ENCODE data around the gene SIAH1. TPM values are rescaled to one million over a fixed set of nuclear protein-coding genes. Genes with fewer than 3 reads are reported as not detected.
"Not testable (repeated sequence)": the region's sequence is repeated elsewhere in the genome, so short reads cannot be mapped to it uniquely, and the experiment has no call there.

Gene SIAH1
- total RNA-seq, 1 donor from 2014 or later = 34.5 TPM

DNA sequence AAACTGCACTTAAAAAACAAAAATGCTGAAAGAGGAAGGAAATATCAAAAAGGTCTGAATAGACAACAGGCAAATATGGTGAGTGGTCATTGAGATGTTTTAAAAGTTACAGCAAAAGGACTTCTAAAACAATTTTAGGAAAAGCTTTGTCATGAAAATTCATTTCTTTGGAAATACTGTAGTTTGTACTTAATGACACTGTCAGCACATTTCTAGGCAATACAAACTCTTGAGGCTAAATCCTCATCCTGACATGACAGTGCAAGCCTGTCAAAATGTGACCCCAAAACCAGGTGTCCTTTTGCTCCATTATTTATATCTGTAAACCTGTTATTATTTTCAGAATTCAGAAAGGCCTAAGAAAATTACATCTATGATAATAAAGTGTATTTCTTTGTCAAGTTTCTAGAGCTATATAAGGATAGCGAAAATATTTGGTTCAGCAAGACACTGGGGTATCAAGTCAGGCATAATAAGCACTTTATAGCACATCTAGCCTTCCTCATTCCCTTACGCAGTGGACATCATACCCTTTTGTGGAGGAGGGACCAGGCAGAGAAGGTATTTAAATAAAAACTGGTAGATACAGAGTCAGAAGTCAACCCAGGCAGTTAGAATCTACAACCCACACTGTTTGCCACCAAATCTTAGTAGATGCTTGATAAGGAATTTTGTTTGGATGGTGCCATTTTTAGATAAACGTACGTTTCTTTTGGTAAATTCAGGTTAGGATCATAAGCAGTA lies 28.4 kb downstream of the SIAH1 start:
- H3K4me1 Mint-ChIP-seq (ENCODE audit: low read depth) = peaks cover 24% of the 10 kb centered on the region
- TF ChIP-seq, protein P1, sequence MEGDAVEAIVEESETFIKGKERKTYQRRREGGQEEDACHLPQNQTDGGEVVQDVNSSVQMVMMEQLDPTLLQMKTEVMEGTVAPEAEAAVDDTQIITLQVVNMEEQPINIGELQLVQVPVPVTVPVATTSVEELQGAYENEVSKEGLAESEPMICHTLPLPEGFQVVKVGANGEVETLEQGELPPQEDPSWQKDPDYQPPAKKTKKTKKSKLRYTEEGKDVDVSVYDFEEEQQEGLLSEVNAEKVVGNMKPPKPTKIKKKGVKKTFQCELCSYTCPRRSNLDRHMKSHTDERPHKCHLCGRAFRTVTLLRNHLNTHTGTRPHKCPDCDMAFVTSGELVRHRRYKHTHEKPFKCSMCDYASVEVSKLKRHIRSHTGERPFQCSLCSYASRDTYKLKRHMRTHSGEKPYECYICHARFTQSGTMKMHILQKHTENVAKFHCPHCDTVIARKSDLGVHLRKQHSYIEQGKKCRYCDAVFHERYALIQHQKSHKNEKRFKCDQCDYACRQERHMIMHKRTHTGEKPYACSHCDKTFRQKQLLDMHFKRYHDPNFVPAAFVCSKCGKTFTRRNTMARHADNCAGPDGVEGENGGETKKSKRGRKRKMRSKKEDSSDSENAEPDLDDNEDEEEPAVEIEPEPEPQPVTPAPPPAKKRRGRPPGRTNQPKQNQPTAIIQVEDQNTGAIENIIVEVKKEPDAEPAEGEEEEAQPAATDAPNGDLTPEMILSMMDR (IDR thresholded peaks at IDR 0.05) = no peak
- H3K9me3 Mint-ChIP-seq (ENCODE audit: low read depth) = peaks cover 2% of the 10 kb centered on the region
- no peaks in the 10 kb centered on the region for H3K27me3 Mint-ChIP-seq (ENCODE audit: low read depth)
- H3K27ac Mint-ChIP-seq (ENCODE audit: unreplicated experiment) = peak overlapping the region; percentile 13
- H3K36me3 Mint-ChIP-seq (ENCODE audit: low read depth) = peaks cover 18% of the 10 kb centered on the region
- no peak for DNase-seq (ENCODE audit: low spot score)
- H3K4me3 Mint-ChIP-seq (ENCODE audit: unreplicated experiment) = no peak overlapping the region

DNA sequence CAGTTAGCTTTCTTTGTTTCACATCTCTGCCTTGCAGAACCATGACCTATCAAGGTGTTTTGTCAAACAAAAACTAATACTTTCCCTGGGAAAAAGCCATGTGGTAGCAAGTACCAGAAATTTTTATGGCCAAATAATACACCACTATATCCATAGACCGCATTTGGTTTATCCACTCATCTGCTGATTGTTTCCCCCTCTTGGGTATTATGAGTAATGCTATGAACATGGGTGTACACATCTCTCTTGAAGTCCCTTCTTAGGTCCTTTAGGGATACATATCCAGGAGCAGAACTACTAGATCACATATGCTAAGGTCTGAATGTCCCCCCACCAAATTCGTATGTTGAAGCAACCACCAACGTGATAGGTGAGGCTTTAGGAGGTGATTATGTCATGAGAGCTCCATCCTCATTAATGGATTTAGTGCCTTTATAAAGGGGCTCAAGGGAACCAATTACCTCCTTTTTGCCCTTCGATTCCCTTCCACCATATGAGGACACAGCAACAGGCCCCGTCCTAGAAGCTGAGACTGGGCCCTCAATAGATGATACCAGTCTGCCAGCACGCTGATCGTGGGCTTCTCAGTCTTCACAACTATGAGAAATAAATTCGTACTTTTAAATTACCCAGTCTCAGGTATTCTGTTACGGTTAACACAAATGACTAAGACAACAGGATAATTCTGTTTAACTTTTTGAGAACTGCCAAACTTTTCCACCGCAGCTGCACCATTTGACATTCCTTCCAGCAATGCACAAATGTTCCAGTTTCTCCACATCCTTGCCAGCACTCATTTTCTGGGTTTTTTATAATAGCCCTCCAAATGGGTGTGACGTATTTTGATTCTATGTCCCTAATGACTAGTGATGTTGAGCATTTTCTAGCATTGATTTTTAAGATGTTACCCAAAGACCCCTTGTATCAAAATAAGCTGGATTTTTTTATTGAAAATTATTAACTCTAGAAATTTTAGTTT lies 30.0 kb downstream of the SIAH1 start:
- TF ChIP-seq, protein P1 (IDR thresholded peaks at IDR 0.05) = no peak
- peaks cover 20% of the 10 kb centered on the region for H3K36me3 Mint-ChIP-seq (ENCODE audit: low read depth)
- DNase-seq (ENCODE audit: low spot score) = no peak
- H3K27ac Mint-ChIP-seq (ENCODE audit: unreplicated experiment) = no peak overlapping the region
- peaks cover 2% of the 10 kb centered on the region for H3K9me3 Mint-ChIP-seq (ENCODE audit: low read depth)
- H3K27me3 Mint-ChIP-seq (ENCODE audit: low read depth) = no peaks in the 10 kb centered on the region
- peaks cover 16% of the 10 kb centered on the region for H3K4me1 Mint-ChIP-seq (ENCODE audit: low read depth)
- no peak overlapping the region for H3K4me3 Mint-ChIP-seq (ENCODE audit: unreplicated experiment)

DNA sequence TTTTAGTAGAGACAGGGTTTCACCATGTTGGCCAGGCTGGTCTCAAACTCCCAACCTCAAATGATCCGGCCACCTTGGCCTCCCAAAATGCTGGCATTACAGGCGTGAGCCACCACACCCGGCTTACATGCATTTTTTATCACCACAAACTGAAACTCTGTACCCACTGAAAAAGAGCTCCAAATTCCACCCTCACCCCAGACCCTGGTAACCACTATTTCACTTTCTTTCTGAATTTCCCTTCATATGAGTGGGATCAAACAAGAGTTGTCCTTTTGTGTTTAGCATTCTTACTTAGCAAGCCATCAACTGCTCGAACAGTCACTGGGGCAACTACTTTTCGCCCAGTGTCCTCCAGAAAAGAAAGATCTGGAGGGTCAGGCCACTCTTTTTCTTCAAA lies 30.8 kb downstream of the SIAH1 start:
- not testable (repeated sequence) for H3K27ac Mint-ChIP-seq (ENCODE audit: unreplicated experiment); H3K27me3 Mint-ChIP-seq (ENCODE audit: low read depth); H3K9me3 Mint-ChIP-seq (ENCODE audit: low read depth); DNase-seq (ENCODE audit: low spot score); H3K4me3 Mint-ChIP-seq (ENCODE audit: unreplicated experiment)
- peaks cover 17% of the 10 kb centered on the region for H3K4me1 Mint-ChIP-seq (ENCODE audit: low read depth)
- H3K36me3 Mint-ChIP-seq (ENCODE audit: low read depth) = peaks cover 23% of the 10 kb centered on the region

DNA sequence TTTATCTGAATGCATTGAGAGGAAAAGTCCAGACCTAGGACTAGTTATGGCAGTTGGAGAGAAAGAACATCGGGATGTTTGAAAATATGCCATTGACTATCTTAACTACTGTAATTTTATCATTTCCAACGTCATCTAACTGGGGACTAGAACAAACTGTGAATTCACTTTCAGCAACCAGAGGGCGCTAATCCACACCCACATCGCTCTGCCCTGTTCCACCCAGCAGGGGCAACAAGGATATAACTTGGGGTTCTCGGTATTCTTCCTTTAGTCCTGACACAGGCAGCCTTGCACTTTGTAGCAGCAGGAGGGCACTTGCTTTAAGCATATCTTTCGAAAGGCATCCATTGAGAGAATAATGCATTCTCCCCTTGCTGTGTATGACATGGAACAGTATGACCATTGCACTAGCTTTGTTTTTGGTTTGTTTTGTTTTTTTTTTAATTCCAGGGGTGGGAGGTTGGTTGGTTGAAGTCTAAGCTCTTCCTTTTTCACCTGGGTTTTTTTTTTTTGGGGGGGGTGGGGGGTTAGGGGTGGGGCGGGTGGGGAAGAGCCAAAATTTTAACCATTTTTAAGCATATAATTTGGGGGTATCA lies 31.5 kb downstream of the SIAH1 start:
- no peaks in the 10 kb centered on the region for H3K27me3 Mint-ChIP-seq (ENCODE audit: low read depth)
- H3K9me3 Mint-ChIP-seq (ENCODE audit: low read depth) = peaks cover 2% of the 10 kb centered on the region
- peak overlapping the region; percentile 64 for H3K27ac Mint-ChIP-seq (ENCODE audit: unreplicated experiment)
- H3K4me3 Mint-ChIP-seq (ENCODE audit: unreplicated experiment) = no peak overlapping the region
- H3K4me1 Mint-ChIP-seq (ENCODE audit: low read depth) = peaks cover 18% of the 10 kb centered on the region
- TF ChIP-seq, protein P1 (IDR thresholded peaks at IDR 0.05) = peak; percentile 92
- peaks cover 24% of the 10 kb centered on the region for H3K36me3 Mint-ChIP-seq (ENCODE audit: low read depth)
- DNase-seq (ENCODE audit: low spot score) = no peak

DNA sequence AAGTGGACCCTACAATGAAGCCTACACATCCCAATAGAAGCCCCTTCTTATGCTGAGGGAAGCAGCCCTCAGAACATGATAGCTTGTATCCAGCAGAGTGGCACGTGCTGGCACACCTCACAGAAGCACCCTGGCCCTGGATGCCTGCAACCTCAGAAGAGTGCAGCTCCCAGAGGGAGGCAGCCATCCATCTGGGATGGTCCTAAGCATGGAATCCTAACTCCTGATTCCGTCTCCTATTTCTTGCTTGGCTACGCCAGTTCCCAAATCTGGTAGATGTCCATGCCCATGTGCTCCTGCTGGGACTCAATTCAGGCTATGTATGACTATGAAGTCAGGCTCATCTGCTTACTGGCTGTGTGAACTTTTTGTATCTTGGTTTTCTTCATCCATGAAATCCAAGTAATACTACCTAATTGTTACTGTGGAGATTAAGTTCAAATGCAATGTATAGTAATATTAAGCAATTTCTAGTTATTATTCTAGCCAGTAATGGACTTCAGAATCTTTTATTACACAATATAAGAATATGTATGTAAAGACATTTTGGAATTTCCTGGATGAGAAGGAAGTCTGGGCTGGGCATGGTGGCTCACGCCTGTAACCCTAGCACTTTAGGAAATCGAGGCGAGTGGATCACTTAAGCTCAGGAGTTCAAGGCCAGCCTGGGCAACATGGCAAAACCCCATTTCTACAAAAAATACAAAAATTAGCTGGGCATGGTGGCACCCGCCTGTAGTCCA lies 32.4 kb downstream of the SIAH1 start:
- Mint-ChIP-seq H3K36me3 (ENCODE audit: low read depth) (peaks cover 27% of the 10 kb centered on the region), H3K4me3 (ENCODE audit: unreplicated experiment) (no peak overlapping the region), H3K27me3 (ENCODE audit: low read depth) (no peaks in the 10 kb centered on the region), H3K4me1 (ENCODE audit: low read depth) (peaks cover 16% of the 10 kb centered on the region), H3K9me3 (ENCODE audit: low read depth) (peaks cover 2% of the 10 kb centered on the region), H3K27ac (ENCODE audit: unreplicated experiment) (peak overlapping the region; percentile 65)
- TF ChIP-seq, protein P1 (IDR thresholded peaks at IDR 0.05) = no peak
- no peak for DNase-seq (ENCODE audit: low spot score)
